Brain microvascular endothelial cell (primary cell): Measurements from ENCODE around the gene PIP5KL1.

Experiments
- DNase-seq: peaks from one replicate; pipeline ENCODE4 v3.0.0-alpha.2; 2020
- H3K27ac ChIP-seq: fragments of 250-450 bp; sonication (Bioruptor Pico); 2 replicates; pipeline ENCODE4 v1.5.1; 2020; ENCODE audit warnings: mild to moderate bottlenecking, moderate library complexity
- H3K27me3 ChIP-seq: fragments of 250-450 bp; sonication (Bioruptor Pico); replicated peaks from 2 replicates; pipeline ENCODE4 v1.5.1; 2020; ENCODE audit warnings: mild to moderate bottlenecking
- H3K36me3 ChIP-seq: fragments of 250-450 bp; sonication (Bioruptor Pico); replicated peaks from 2 replicates; pipeline ENCODE4 v1.5.1; 2020; ENCODE audit warnings: mild to moderate bottlenecking
- H3K4me3 ChIP-seq: 2 replicates; pipeline ENCODE4 v1.5.1; 2011; ENCODE audit warnings: low read depth, mild to moderate bottlenecking, control low read depth, low read length, moderate library complexity
- CTCF ChIP-seq: IDR thresholded peaks from 2 replicates; pipeline ENCODE4 v1.5.1; 2011; ENCODE audit warnings: low read depth, mild to moderate bottlenecking, moderate library complexity, low read length, control low read depth, inconsistent platforms; ENCODE audit errors: missing control alignments
- in situ Hi-C: cut with HindIII; loops from 2 replicates; pipeline ENCODE4 v1.10.0; 2017; ENCODE audit warnings: low sequenced_read_pairs, low pct_ligation_motif_present

PIP5KL1 gene

GRCh38 chr9:127927988-127928675 is 2.4 kb downstream of the PIP5KL1 start:
- Histone ChIP-seq H3K27ac (no peak overlapping the region), H3K36me3 (no peaks in the 10 kb centered on the region), H3K27me3 (no peaks in the 10 kb centered on the region), H3K4me3 (no peak overlapping the region)
- TF ChIP-seq CTCF, result no peak
- no peak for DNase-seq
- in situ Hi-C loops, result no loop called here

DNA sequence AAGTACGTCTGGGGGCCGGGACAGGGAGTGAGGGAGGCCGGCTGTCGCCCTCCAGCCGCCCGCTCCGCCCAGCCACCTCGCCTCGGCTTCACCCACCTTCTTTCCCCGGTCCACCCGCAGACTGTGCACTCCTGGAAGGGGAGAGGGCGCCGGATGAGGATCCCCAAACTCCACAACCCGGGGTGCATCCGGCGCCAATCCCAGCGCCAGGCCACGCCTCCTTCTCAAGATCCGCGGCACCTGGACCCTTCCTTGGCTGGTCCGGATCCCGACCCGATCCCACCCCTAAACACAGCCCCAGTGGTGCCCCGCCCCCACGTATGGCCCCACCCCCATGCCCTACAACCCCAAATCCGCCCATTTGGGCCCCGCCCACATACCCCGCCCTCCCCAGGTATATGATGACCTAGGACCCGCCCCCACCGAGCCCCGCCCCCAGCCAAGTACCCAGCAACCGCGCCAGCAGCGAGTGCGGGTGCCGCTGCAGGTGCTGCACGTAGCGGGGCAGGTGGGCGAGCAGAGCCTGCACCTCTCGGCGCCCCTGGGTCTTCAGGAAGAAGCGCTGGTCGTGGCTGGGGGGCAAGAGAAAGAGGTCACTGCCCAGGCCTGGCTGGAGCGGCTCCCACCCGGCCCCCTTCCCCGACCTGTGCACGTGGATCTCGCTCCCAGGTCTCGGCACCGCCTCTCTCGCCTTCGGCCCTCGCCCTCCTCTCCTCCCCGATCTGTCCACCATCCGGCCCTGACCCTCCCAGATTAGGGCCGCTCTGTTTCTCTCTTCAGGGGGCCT is 3.2 kb downstream of the PIP5KL1 start:
- TF ChIP-seq CTCF, result no peak
- DNase-seq, result no peak
- peak overlapping the region; percentile 39 for H3K4me3 ChIP-seq
- H3K36me3 ChIP-seq, result no peaks in the 10 kb centered on the region
- no peak overlapping the region for H3K27ac ChIP-seq
- H3K27me3 ChIP-seq, result no peaks in the 10 kb centered on the region
- in situ Hi-C loops, result no loop called here

DNA sequence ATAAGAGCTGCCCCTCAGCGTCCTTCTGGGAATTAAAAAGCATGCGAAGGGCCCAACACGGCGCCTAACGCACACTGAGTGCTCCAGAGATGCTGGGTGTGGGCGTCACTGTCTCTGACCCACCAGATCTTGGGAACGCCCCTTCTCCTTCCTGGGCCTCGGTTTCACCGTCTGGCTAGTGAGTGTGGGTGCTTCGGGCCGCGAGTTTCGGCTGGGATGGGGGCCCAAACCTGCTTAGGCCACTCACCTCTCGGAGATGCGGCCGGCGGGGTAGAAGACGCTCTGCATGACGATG is 3.7 kb downstream of the PIP5KL1 start:
- Histone ChIP-seq H3K4me3 (peak overlapping the region; percentile 39), H3K27me3 (no peaks in the 10 kb centered on the region), H3K27ac (no peak overlapping the region), H3K36me3 (no peaks in the 10 kb centered on the region)
- in situ Hi-C loops, result no loop called here
- no peak for DNase-seq
- no peak for TF ChIP-seq CTCF

DNA sequence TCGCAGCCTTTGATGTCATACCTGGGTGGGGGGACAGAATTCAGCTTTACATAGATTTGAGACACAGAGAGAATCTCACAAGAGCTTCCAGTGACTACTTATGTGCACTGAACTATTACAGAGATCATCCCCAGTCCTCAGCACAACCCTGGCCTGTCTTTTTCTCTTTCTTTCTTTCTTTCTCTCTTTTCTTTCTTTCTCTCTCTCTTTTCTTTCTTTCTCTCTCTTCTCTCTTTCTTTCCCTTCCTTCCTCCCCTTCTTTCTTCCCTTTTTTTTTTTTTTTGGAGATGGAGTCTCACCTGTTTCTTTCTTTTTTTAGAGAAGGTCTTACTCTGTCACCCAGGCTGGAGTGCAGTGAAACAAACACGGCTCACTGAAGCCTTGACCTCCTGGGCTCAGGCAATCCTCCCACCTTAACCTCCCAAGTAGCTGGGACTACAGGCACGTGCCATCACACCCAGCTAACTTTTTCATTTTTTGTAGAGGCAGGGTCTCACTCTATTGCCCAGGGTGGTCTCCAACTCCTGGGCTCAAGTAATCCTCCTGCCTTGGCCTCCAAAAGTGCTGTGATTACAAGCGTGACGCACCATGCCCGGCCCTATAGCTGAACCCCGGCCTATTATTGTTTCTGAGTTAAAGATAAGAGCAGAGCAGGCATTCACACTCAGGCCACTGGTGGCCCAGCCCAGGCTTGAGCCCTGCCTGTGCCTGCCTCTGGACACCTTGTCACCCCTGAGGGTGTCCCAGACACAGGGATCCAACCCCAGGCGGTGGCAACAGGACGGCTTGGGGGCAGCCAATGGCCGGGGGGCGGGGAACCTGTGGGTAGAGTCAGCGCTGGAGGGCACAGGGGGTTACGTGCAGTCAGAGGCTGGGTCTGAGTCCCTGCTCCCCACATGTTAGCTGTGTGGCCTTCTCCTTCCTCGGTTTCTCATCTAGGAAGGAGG is 4.3 kb downstream of the PIP5KL1 start:
- Histone ChIP-seq H3K27me3 (no peaks in the 10 kb centered on the region), H3K4me3 (no peak overlapping the region), H3K36me3 (no peaks in the 10 kb centered on the region), H3K27ac (no peak overlapping the region)
- no peak for TF ChIP-seq CTCF
- DNase-seq, result no peak
- in situ Hi-C loops, result no loop called here

DNA sequence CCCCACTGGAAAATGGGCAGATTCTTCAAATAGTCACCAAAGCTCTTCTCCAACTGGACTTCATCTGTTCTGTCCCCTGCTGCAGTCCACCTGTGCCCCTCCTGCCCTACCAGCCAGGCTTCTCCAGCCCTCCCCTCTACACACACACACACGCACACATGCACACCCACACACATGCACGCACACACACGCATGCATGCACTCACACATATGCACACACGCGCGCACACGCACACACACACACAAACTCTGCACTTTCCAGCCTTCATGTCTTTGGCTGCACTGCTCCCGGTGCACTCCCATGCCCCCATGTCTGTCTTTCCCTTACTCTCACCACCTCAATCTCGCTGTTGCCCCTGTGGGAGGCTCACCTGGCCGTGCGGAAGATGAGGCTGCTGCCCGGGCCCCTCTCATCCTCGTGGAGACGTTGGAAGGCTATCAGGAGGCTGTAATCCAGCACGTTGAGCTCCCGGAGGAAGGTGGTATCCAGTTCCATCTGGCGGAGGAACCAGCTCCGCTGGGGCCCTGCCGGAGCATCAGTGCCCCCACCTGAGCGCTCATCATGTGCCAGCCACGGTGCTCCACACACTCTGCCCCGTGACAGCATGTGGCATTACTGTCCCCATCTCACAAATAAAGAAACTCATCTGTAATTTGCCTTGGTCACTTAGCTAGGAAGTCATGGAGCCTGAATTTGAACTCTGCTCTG is 5.7 kb downstream of the PIP5KL1 start:
- DNase-seq, result no peak
- TF ChIP-seq CTCF, result no peak
- no peaks in the 10 kb centered on the region for H3K36me3 ChIP-seq
- no peak overlapping the region for H3K27ac ChIP-seq
- no peaks in the 10 kb centered on the region for H3K27me3 ChIP-seq
- in situ Hi-C loops, result no loop called here
- no peak overlapping the region for H3K4me3 ChIP-seq
